IPS-15b (cell line): Measurements from ENCODE around the gene PRDM15.

Experiments used
- H3K27me3 ChIP-seq: one replicate; pipeline ENCODE4 v1.6.1; 2013; ENCODE audit warnings: low read length; ENCODE audit not compliant: control insufficient read depth, insufficient read depth
- H3K36me3 ChIP-seq: one replicate; pipeline ENCODE4 v1.6.1; 2013; ENCODE audit warnings: low read length; ENCODE audit not compliant: control insufficient read depth, insufficient read depth
- H3K4me1 ChIP-seq: one replicate; pipeline ENCODE4 v1.6.1; 2013; ENCODE audit warnings: mild to moderate bottlenecking, low read length; ENCODE audit not compliant: control insufficient read depth, insufficient read depth
- H3K4me3 ChIP-seq: one replicate; pipeline ENCODE4 v1.5.1; 2013; ENCODE audit warnings: low read depth, low read length
- H3K9ac ChIP-seq: one replicate; pipeline ENCODE4 v1.6.1; 2013; ENCODE audit warnings: low read depth, mild to moderate bottlenecking, low read length
- H3K9me3 ChIP-seq: one replicate; pipeline ENCODE4 v1.6.1; 2013; ENCODE audit warnings: mild to moderate bottlenecking, low read length; ENCODE audit not compliant: control insufficient read depth, insufficient read depth

Gene PRDM15

GRCh38 chr21:41903559-41904351 is 24.6 kb upstream of the PRDM15 start:
- H3K36me3 ChIP-seq, result peaks cover 2% of the 10 kb centered on the region
- H3K4me3 ChIP-seq, result no peak overlapping the region
- H3K9me3 ChIP-seq, result no peaks in the 10 kb centered on the region
- no peaks in the 10 kb centered on the region for H3K4me1 ChIP-seq
- H3K9ac ChIP-seq, result no peak overlapping the region
- H3K27me3 ChIP-seq, result no peaks in the 10 kb centered on the region

GRCh38 chr21:41902946-41903345 is 23.8 kb upstream of the PRDM15 start:
- Histone ChIP-seq H3K27me3 (no peaks in the 10 kb centered on the region), H3K9me3 (no peaks in the 10 kb centered on the region), H3K4me1 (peaks cover 3% of the 10 kb centered on the region), H3K36me3 (peaks cover 2% of the 10 kb centered on the region), H3K4me3 (no peak overlapping the region), H3K9ac (no peak overlapping the region)

- peaks cover 11% of the 10 kb centered on the region for H3K4me1 ChIP-seq
- no peak overlapping the region for H3K4me3 ChIP-seq
- H3K9ac ChIP-seq, result no peak overlapping the region
- H3K9me3 ChIP-seq, result no peaks in the 10 kb centered on the region
- no peaks in the 10 kb centered on the region for H3K27me3 ChIP-seq
- peaks cover 2% of the 10 kb centered on the region for H3K36me3 ChIP-seq
These were observed 22.6 kb upstream of the PRDM15 start for GRCh38 chr21:41901782-41902181.

- no peaks in the 10 kb centered on the region for H3K27me3 ChIP-seq
- no peak overlapping the region for H3K9ac ChIP-seq
- peaks cover 13% of the 10 kb centered on the region for H3K4me1 ChIP-seq
- H3K36me3 ChIP-seq, result peaks cover 2% of the 10 kb centered on the region
- H3K4me3 ChIP-seq, result no peak overlapping the region
- no peaks in the 10 kb centered on the region for H3K9me3 ChIP-seq
These were observed 22.0 kb upstream of the PRDM15 start for GRCh38 chr21:41901099-41901498.

- peaks cover 2% of the 10 kb centered on the region for H3K36me3 ChIP-seq
- peaks cover 14% of the 10 kb centered on the region for H3K4me1 ChIP-seq
- H3K9ac ChIP-seq, result no peak overlapping the region
- no peak overlapping the region for H3K4me3 ChIP-seq
- no peaks in the 10 kb centered on the region for H3K27me3 ChIP-seq
- no peaks in the 10 kb centered on the region for H3K9me3 ChIP-seq
These were observed 21.3 kb upstream of the PRDM15 start for GRCh38 chr21:41900401-41900800.

GRCh38 chr21:41899426-41900202 is 20.5 kb upstream of the PRDM15 start:
- peaks cover 2% of the 10 kb centered on the region for H3K36me3 ChIP-seq
- H3K4me3 ChIP-seq, result no peak overlapping the region
- no peak overlapping the region for H3K9ac ChIP-seq
- H3K4me1 ChIP-seq, result peaks cover 14% of the 10 kb centered on the region
- H3K27me3 ChIP-seq, result no peaks in the 10 kb centered on the region
- H3K9me3 ChIP-seq, result no peaks in the 10 kb centered on the region

- Histone ChIP-seq H3K4me1 (peaks cover 14% of the 10 kb centered on the region), H3K9ac (no peak overlapping the region), H3K9me3 (no peaks in the 10 kb centered on the region), H3K27me3 (no peaks in the 10 kb centered on the region), H3K4me3 (no peak overlapping the region), H3K36me3 (peaks cover 2% of the 10 kb centered on the region)
These were observed 19.9 kb upstream of the PRDM15 start for GRCh38 chr21:41898998-41899397.

- H3K9me3 ChIP-seq, result no peaks in the 10 kb centered on the region
- peaks cover 14% of the 10 kb centered on the region for H3K4me1 ChIP-seq
- no peak overlapping the region for H3K4me3 ChIP-seq
- no peaks in the 10 kb centered on the region for H3K27me3 ChIP-seq
- H3K9ac ChIP-seq, result no peak overlapping the region
- peaks cover 2% of the 10 kb centered on the region for H3K36me3 ChIP-seq
These were observed 18.6 kb upstream of the PRDM15 start for GRCh38 chr21:41897700-41898099.

GRCh38 chr21:41897047-41897669 is 18.0 kb upstream of the PRDM15 start:
- Histone ChIP-seq H3K4me3 (no peak overlapping the region), H3K9me3 (no peaks in the 10 kb centered on the region), H3K36me3 (peaks cover 2% of the 10 kb centered on the region), H3K27me3 (no peaks in the 10 kb centered on the region), H3K9ac (no peak overlapping the region), H3K4me1 (peaks cover 14% of the 10 kb centered on the region)

- Histone ChIP-seq H3K9ac (no peak overlapping the region), H3K9me3 (no peaks in the 10 kb centered on the region), H3K36me3 (peaks cover 2% of the 10 kb centered on the region), H3K4me3 (no peak overlapping the region), H3K4me1 (peaks cover 14% of the 10 kb centered on the region), H3K27me3 (no peaks in the 10 kb centered on the region)
These were observed 16.7 kb upstream of the PRDM15 start for GRCh38 chr21:41895643-41896493.

- Histone ChIP-seq H3K9ac (no peak overlapping the region), H3K4me3 (no peak overlapping the region), H3K27me3 (no peaks in the 10 kb centered on the region), H3K36me3 (peaks cover 2% of the 10 kb centered on the region), H3K4me1 (peaks cover 14% of the 10 kb centered on the region), H3K9me3 (no peaks in the 10 kb centered on the region)
These were observed 15.9 kb upstream of the PRDM15 start for GRCh38 chr21:41894922-41895557.
